ENCODE data around the gene RAMACL. TPM values are rescaled to one million over a fixed set of nuclear protein-coding genes. Genes with fewer than 3 reads are reported as not detected.

Gene RAMACL
- total RNA-seq, 1 donor from 2014 or later: 0.30 TPM

DNA sequence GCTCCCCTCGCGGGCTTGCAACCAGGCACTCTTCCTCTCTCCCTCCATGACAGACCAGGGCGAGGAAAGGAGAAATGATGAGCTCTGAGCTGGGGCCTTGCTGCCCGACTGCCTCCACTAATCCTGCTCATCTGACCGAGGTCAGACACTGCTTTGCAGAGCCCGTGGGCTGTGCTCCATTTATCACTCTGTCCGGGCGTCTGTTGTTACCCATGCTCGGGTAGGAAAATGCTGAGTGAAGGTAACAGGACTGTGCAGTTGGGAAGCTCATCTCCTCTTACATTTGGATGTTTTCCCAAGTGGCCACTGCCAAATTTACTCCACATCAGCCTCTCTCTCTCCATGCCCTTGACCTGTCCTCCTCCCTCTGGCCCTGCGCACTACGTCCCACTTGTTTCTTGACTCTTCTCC, 26.0 kb upstream of the RAMACL start:
- no peak overlapping the region for H3K4me3 Mint-ChIP-seq
- no peak for DNase-seq
- H3K27ac Mint-ChIP-seq: no peak overlapping the region
- H3K9me3 Mint-ChIP-seq: no peaks in the 10 kb centered on the region
- H3K27me3 Mint-ChIP-seq: no peaks in the 10 kb centered on the region
- no peaks in the 10 kb centered on the region for H3K36me3 Mint-ChIP-seq (ENCODE audit: low read depth)
- H3K4me1 Mint-ChIP-seq: no peaks in the 10 kb centered on the region
- intact Hi-C loops (cut with micrococcal nuclease): no loop called here

DNA sequence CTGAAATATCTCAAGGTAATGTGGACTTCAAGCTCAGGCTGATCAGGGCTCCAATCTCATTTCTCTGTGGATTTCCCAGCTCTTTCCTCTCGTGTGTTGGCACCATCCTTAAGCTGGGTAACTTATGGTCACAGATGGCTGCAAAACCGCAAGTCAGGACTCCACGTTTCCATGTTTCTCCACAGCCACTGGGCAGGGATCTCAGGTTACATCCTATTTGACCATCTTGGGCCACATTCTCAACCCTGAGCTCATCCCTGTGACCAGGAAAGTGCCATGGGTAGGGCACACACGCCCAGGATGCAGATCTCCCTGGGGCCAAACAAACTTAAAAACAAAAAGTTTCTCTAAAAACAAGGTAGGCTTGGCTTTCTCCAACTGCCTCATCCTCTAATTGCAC, 25.2 kb upstream of the RAMACL start:
- DNase-seq: no peak
- Mint-ChIP-seq H3K4me1 (no peaks in the 10 kb centered on the region), H3K9me3 (no peaks in the 10 kb centered on the region), H3K27ac (no peak overlapping the region), H3K36me3 (ENCODE audit: low read depth) (no peaks in the 10 kb centered on the region), H3K27me3 (no peaks in the 10 kb centered on the region), H3K4me3 (no peak overlapping the region)
- intact Hi-C loops (cut with micrococcal nuclease): no loop called here

DNA sequence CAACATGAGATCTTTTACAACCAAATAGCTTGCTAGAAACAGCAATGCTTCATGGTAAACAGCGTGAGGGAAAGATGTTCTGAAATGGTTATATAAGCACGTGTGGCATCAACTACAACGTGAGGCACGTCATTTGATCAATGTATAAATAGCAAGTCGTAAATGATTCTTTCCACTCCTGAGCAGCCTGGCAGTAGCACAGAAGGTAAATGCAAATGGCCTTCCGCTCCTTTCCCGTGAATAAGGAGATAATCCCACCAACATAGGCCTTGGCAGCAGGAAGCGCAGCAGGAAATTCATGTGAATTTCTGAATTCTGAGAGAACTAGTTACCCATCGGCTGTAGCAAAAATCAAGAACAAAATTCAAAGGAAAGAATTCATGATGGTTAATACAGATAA, 23.6 kb upstream of the RAMACL start:
- no peaks in the 10 kb centered on the region for H3K9me3 Mint-ChIP-seq
- no peaks in the 10 kb centered on the region for H3K36me3 Mint-ChIP-seq (ENCODE audit: low read depth)

DNA sequence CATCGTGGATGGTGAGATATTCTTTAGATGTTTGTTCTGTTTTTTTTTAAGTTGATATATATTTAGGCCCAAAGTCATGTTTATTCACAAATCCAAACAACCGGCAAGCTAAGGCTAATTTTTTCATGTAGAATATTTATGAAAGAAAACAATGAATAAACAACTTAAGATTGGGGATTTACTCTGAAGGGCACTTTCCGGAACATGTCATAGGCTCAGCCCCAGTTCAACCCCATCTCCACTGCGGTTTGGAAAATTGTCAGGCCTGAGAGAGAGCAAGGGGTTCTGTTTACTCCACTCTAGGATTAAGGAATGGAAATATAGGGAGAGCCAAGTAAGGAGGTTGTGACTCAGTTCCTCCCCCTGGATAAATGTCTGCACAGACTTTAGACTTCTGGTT, 22.3 kb upstream of the RAMACL start:
- H3K36me3 Mint-ChIP-seq (ENCODE audit: low read depth): no peaks in the 10 kb centered on the region
- no peak for DNase-seq
- H3K4me1 Mint-ChIP-seq: no peaks in the 10 kb centered on the region
- intact Hi-C loops (cut with micrococcal nuclease): no loop called here
- H3K9me3 Mint-ChIP-seq: no peaks in the 10 kb centered on the region
- H3K27me3 Mint-ChIP-seq: no peaks in the 10 kb centered on the region
- H3K4me3 Mint-ChIP-seq: no peak overlapping the region
- H3K27ac Mint-ChIP-seq: no peak overlapping the region

More for the DNA sequence above, 23.6 kb upstream of the RAMACL start:
- Mint-ChIP-seq H3K4me1 (no peaks in the 10 kb centered on the region), H3K27me3 (no peaks in the 10 kb centered on the region), H3K4me3 (no peak overlapping the region), H3K27ac (no peak overlapping the region)
- no peak for DNase-seq
- intact Hi-C loops (cut with micrococcal nuclease): no loop called here

DNA sequence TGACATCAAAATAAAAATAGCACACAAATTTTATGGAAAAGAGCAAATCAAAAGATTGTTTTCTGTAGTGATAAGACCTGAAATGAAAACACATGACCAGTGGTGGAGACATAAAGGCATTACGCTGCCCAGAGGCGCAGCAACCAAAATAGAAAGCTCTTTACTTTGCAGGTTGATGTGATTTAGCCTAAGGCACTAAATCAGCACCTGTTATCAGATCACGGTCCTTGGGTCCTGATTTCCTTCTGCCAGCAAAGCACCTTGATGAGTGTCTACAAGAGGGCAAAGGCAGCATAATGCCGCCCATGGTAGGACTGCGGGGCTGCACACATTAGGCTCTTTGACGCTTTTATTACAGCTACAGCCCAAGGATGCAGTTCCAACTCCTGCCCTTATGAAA, 19.3 kb upstream of the RAMACL start:
- Mint-ChIP-seq H3K36me3 (ENCODE audit: low read depth) (no peaks in the 10 kb centered on the region), H3K9me3 (no peaks in the 10 kb centered on the region), H3K27ac (no peak overlapping the region), H3K4me3 (no peak overlapping the region), H3K27me3 (peaks cover 2% of the 10 kb centered on the region), H3K4me1 (no peaks in the 10 kb centered on the region)
- intact Hi-C loops (cut with micrococcal nuclease): no loop called here
- no peak for DNase-seq

DNA sequence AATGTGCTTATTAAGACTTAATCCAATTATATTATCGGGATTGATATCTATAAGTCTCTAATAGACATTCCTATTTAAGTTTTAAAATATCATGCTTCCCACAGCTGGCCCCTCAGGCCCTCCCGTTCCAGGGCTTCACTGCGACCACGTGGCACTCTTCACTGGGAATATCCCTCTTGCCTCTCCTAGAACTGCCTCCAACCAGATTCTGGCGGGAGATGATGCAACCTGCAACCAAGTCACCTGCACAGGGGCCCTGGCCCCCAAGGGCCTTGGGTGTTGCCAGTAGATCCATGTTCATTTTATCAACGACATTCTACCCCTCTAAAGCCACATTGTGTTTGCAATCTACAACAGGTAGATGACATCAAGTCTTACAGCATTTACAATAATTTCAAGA, 18.4 kb upstream of the RAMACL start:
- Mint-ChIP-seq H3K4me3 (no peak overlapping the region), H3K27ac (no peak overlapping the region), H3K36me3 (ENCODE audit: low read depth) (no peaks in the 10 kb centered on the region), H3K9me3 (no peaks in the 10 kb centered on the region), H3K27me3 (peaks cover 2% of the 10 kb centered on the region), H3K4me1 (no peaks in the 10 kb centered on the region)
- intact Hi-C loops (cut with micrococcal nuclease): no loop called here
- no peak for DNase-seq

DNA sequence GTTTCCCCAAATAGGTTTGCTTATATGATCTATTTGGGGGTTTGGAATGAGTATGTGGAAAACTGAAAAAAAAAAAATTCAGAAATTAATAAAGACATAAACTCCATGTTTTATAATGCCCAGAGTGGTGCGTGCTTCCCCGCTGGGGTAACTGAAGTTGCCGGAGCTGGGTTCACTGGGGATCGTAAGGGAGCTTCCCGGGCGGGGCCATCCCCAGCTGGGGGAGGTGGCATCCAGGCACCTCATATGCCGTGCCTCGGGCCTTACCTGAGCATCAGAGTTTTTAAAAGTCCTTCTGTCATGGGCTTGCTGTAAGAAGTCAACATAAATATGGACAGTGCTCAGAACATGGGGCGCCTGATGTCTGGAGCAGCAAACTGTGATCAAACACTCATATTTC, 17.9 kb upstream of the RAMACL start:
- no peaks in the 10 kb centered on the region for H3K9me3 Mint-ChIP-seq
- no peak for DNase-seq
- intact Hi-C loops (cut with micrococcal nuclease): no loop called here
- no peaks in the 10 kb centered on the region for H3K36me3 Mint-ChIP-seq (ENCODE audit: low read depth)
- H3K27me3 Mint-ChIP-seq: peaks cover 2% of the 10 kb centered on the region
- H3K4me3 Mint-ChIP-seq: no peak overlapping the region
- H3K4me1 Mint-ChIP-seq: no peaks in the 10 kb centered on the region
- H3K27ac Mint-ChIP-seq: no peak overlapping the region

DNA sequence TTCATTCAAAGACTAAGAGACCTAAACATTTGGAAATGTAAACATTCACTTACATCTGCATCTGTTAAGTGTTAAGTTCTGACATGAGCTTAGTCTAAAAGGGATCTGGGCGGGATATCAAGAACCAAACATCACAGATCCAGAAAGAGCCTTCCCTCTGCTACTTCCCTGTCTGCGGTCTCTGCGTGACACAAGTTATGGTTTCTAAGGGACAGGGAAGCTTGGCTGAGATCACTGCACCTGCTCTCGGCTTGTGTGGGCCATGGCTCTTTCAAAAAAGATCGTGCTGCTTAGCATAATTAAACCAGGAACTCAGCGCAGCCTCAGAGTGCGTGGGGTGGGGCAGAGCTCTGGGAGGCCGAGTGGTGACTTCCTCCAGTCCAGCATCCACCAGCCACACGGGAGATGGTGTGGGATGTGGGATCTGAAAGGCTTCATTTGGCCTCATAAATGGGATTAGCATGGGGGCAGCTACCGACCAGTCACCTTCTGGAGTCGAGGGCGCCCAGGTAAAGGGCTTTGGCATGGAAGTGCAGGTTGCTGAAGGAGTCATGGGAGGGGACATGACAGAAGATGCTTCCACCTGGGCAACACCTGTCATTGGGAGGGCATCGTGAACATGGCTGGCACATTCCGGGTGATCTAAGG, 16.7 kb upstream of the RAMACL start:
- intact Hi-C loops (cut with micrococcal nuclease): no loop called here
- Mint-ChIP-seq H3K27ac (no peak overlapping the region), H3K4me3 (no peak overlapping the region), H3K4me1 (no peaks in the 10 kb centered on the region), H3K36me3 (ENCODE audit: low read depth) (no peaks in the 10 kb centered on the region), H3K27me3 (peaks cover 2% of the 10 kb centered on the region), H3K9me3 (no peaks in the 10 kb centered on the region)
- DNase-seq: no peak

DNA sequence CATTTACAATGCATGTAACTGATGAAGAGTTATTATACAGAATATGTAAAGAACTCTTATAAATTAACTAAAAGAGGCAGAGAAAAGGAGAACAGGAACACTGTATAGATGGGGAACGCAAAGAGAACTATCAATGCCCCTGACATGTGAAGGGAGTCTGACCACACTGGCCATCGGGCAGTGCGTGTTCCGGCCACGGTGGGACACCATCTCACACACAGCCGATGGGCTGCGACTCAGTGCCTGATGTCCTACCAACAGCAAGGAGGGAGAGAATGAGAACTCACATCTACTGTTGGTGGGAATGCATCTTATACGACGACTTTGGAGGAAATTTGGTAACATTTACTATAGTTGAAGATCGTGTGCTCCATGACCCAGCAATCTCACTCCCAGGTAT, 15.5 kb upstream of the RAMACL start:
- H3K27me3 Mint-ChIP-seq: peaks cover 2% of the 10 kb centered on the region
- H3K27ac Mint-ChIP-seq: no peak overlapping the region
- no peaks in the 10 kb centered on the region for H3K9me3 Mint-ChIP-seq
- DNase-seq: no peak
- H3K36me3 Mint-ChIP-seq (ENCODE audit: low read depth): no peaks in the 10 kb centered on the region
- H3K4me3 Mint-ChIP-seq: no peak overlapping the region
- intact Hi-C loops (cut with micrococcal nuclease): no loop called here
- H3K4me1 Mint-ChIP-seq: no peaks in the 10 kb centered on the region

DNA sequence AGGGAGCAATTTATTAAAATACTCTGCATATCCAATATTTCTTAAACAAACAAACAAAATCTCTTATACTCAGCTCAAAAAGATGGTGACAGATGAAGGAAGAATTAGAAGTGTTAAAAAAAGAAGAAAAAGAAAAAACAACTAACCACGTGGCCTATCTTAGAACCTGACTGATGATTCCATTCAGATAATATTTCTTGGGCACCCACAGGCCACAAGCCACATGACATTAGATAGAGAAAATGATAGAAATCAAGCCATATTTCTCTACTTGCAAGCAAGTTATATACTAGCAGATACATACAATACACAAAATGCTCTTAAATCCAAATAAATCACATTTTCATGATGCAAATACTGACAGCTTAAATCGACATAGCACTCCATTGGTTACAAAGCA, 14.5 kb upstream of the RAMACL start:
- intact Hi-C loops (cut with micrococcal nuclease): no loop called here
- no peak overlapping the region for H3K27ac Mint-ChIP-seq
- peaks cover 2% of the 10 kb centered on the region for H3K27me3 Mint-ChIP-seq
- DNase-seq: no peak
- no peaks in the 10 kb centered on the region for H3K36me3 Mint-ChIP-seq (ENCODE audit: low read depth)
- no peaks in the 10 kb centered on the region for H3K9me3 Mint-ChIP-seq
- H3K4me3 Mint-ChIP-seq: no peak overlapping the region
- H3K4me1 Mint-ChIP-seq: no peaks in the 10 kb centered on the region

DNA sequence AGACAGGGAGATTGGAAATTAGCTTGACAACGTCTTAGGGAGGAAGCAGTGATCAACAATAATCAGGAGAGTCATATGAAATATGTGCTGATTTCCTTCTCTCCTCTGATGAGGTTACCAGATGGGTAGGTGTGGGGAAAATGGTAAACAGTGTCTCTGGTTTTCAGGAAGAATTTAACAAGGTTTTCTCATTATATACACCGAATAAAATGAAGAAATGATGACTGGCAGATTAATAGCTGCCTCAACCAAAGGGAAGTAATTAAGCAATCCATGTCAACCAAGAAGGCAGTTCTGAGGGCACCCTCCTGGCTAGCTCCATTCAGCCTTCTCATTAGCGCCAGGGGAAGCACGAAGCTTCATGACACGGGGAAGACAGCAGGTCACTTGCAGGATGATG, 12.7 kb upstream of the RAMACL start:
- Mint-ChIP-seq H3K9me3 (no peaks in the 10 kb centered on the region), H3K4me1 (no peaks in the 10 kb centered on the region), H3K27me3 (peaks cover 2% of the 10 kb centered on the region), H3K27ac (no peak overlapping the region), H3K4me3 (no peak overlapping the region), H3K36me3 (ENCODE audit: low read depth) (no peaks in the 10 kb centered on the region)
- intact Hi-C loops (cut with micrococcal nuclease): no loop called here
- no peak for DNase-seq

DNA sequence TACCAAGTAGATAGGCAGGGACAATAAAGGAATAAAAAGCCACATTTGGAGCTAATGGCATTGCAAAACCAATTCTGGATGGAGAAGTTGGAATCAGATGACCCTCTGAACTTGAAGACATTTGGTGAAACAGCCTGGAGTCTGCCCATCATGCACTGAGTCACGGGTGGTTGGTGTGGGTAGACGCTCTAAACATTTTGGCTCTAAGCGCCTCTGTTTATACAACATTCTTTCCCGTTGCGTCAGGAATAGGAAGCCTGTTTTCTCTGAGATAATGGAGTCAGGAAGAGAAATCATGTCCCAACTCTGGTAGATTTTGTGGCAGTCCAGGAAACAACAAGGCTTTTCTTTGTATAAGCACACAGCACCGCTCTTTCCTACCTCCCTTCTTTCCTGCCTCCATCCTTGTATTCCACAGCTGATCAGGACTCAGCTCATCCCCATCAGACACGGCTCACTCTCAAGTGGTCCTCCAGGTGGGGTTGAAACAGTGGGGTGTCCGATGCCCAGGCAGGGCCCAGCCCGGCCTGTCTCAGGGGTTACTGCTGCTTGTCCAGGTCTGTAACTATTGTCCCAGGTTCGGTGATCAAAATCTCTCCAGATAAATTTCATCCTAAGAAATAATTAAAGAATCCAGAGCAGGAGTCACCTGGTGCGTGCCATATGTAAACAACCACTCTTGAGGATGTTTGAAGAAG, 12.1 kb upstream of the RAMACL start:
- intact Hi-C loops (cut with micrococcal nuclease): no loop called here
- H3K4me3 Mint-ChIP-seq: no peak overlapping the region

DNA sequence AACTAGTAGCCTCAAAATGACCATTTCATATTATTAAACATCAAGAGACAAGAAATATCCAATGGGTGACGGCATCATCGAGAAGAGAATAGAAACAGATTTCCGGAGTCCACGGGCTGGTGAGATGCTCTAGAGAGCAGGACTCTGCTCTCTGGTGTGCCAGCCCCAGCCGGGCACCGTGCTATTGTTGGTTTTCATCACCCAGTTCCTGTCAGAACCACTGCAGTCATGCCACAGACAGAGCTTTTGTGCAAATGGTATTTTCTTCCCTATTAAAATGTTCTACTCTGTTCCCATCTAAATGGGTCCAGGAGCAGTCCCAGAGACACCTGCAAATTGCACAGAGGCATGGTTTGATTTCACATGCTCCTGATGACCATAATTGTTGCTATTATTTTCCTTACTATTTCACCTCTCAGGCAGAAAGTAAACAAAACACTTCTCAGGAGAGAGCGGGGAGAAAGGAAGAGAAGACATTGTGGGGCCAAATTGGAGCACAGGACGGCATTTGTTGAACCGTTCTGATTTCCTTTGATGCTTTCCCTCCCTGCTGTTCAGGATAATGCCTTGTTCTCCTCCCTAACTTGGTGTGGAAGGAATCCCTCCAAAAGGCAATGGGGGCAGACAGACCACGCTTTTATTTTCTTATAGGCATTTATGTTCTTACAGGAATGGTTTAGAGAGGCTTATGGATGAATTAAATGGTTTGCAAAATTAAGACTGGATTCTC, 11.4 kb upstream of the RAMACL start:
- peaks cover 2% of the 10 kb centered on the region for H3K27me3 Mint-ChIP-seq
- DNase-seq: no peak
- intact Hi-C loops (cut with micrococcal nuclease): no loop called here
- no peak overlapping the region for H3K27ac Mint-ChIP-seq
- H3K36me3 Mint-ChIP-seq (ENCODE audit: low read depth): no peaks in the 10 kb centered on the region
- no peaks in the 10 kb centered on the region for H3K9me3 Mint-ChIP-seq
- H3K4me1 Mint-ChIP-seq: no peaks in the 10 kb centered on the region
- no peak overlapping the region for H3K4me3 Mint-ChIP-seq

More for the DNA sequence above, 12.1 kb upstream of the RAMACL start:
- DNase-seq: no peak
- Mint-ChIP-seq H3K9me3 (no peaks in the 10 kb centered on the region), H3K27me3 (peaks cover 2% of the 10 kb centered on the region), H3K36me3 (ENCODE audit: low read depth) (no peaks in the 10 kb centered on the region), H3K4me1 (no peaks in the 10 kb centered on the region), H3K27ac (no peak overlapping the region)

DNA sequence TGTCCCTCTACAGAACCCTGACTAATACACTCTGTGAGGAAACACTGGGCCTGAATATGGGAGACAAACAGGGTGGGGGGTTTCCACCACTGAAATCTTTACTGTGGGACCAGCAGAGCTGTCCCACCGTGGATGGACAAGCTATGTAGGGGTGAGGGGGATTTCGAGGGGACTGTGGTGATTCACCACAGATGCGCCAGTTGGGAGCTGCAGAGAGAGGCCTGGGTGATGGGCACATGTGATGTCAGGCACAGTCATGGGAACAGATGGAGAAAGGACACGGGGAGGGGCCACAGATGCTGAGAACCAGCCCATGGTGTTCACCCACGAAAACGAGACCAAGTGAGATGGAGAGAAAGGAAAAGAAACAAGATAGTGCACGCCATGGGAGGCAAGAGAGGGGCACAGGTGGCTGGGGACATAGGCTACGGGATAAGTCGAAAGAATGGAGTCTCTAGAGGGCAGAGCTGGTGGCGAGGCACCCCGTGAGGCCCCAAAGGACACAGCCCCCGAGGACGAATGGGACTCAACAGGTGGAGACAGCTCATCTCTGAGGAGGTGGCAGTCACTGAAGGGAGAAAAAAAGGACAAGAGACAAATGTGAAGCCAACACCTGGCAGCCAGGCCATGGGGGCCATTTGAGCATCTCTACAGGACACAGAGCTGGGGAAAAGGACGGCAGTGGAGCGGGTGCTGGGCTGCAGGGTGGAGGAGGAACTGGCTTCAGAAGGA, 10.5 kb upstream of the RAMACL start:
- Mint-ChIP-seq H3K4me1 (no peaks in the 10 kb centered on the region), H3K27me3 (peaks cover 2% of the 10 kb centered on the region), H3K36me3 (ENCODE audit: low read depth) (no peaks in the 10 kb centered on the region), H3K9me3 (no peaks in the 10 kb centered on the region), H3K4me3 (no peak overlapping the region), H3K27ac (no peak overlapping the region)
- intact Hi-C loops (cut with micrococcal nuclease): no loop called here
- no peak for DNase-seq
